ENCODE data around the gene GFM1. TPM values are rescaled to one million over a fixed set of nuclear protein-coding genes. Genes with fewer than 3 reads are reported as not detected.

Gene GFM1
- total and polyA plus RNA-seq, 2 of the 13 experiments (the other 11 are each of a cell fraction or from before 2014, with no cell fraction given) = 10.5 to 59.0 TPM

DNA sequence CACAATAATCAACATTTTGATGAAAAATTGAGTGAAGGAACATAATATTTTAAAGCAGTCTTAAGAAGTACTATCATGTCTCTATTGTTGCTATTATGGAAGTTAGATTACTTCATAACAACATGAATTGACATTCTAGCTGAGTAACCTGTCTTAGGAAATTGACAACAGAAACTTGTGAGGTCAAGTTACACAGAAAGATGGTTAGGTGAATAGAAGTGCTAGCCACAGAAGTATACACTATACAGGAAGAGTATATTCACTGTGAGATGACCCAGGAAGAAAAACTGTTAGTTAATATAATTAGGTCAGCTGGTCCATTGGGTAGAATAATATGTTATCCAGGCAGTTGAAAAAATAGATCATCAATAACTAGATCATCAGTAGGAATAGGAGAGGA lies 42.1 kb upstream of the GFM1 start:
- H3K9me3 ChIP-seq (ENCODE audit: low read length) = no peaks in the 10 kb centered on the region
- H3K36me3 ChIP-seq (replicated peaks in 1 of 2; ENCODE audit: control insufficient read depth in 1 of 2, insufficient read depth in 2 of 2, low read length in 2 of 2) = no peaks in the 10 kb centered on the region
- intact Hi-C loops (cut with micrococcal nuclease; ENCODE audit: unreplicated experiment) = no loop called here
- no peaks in the 10 kb centered on the region for H3K27me3 ChIP-seq (ENCODE audit: control insufficient read depth in 1 of 2, insufficient read depth in 2 of 2, low read length in 2 of 2)
- no peak overlapping the region for H2AFZ ChIP-seq (ENCODE audit: low read length)
- POLR2A ChIA-PET = no interaction called here
- TF ChIP-seq, protein P1, sequence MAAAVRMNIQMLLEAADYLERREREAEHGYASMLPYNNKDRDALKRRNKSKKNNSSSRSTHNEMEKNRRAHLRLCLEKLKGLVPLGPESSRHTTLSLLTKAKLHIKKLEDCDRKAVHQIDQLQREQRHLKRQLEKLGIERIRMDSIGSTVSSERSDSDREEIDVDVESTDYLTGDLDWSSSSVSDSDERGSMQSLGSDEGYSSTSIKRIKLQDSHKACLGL (CRISPR knock-in tag; IDR thresholded peaks at IDR 0.05) = no peak
- TF ChIP-seq ZFX (CRISPR knock-in tag; IDR thresholded peaks at IDR 0.05; ENCODE audit: low read depth) (no peak), HOXA3 (CRISPR knock-in tag; IDR thresholded peaks at IDR 0.05) (no peak), NFKBIZ (CRISPR knock-in tag; IDR thresholded peaks at IDR 0.05) (no peak)
- BruUV-seq (replicated peaks) = no TSS peak
- DNase-seq (ENCODE audit: low spot score) (no peak), FAIRE-seq (no peak), ATAC-seq (no peak)
- no peaks in the 10 kb centered on the region for H4K20me1 ChIP-seq (ENCODE audit: insufficient read depth, low read length)
- no peaks in the 10 kb centered on the region for H3K4me1 ChIP-seq (ENCODE audit: insufficient read depth, low read length)
- no peak overlapping the region for H3K27ac ChIP-seq (ENCODE audit: extremely low read length, insufficient read depth, low read length)
- no peaks in the 10 kb centered on the region for H3K79me2 ChIP-seq (ENCODE audit: insufficient read depth, low read length)
- H3K4me3 ChIP-seq (replicated peaks in 1 of 3; ENCODE audit: insufficient read depth in 1 of 3, low read depth in 2 of 3, low read length in 3 of 3) = no peak overlapping the region
- in situ Hi-C loops (cut with HindIII; ENCODE audit: extremely low pct_ligation_motif_present, low pct_unique_long_range_greater_than_20kb) = no loop called here
- CTCF ChIA-PET (ENCODE audit: low intra/inter-chr PET ratio, low total read pairs) = no interaction called here
- no peak overlapping the region for H3K4me2 ChIP-seq (ENCODE audit: low read depth, low read length)
- no peak overlapping the region for H3K9ac ChIP-seq (ENCODE audit: insufficient read depth, low read depth, low read length)

DNA sequence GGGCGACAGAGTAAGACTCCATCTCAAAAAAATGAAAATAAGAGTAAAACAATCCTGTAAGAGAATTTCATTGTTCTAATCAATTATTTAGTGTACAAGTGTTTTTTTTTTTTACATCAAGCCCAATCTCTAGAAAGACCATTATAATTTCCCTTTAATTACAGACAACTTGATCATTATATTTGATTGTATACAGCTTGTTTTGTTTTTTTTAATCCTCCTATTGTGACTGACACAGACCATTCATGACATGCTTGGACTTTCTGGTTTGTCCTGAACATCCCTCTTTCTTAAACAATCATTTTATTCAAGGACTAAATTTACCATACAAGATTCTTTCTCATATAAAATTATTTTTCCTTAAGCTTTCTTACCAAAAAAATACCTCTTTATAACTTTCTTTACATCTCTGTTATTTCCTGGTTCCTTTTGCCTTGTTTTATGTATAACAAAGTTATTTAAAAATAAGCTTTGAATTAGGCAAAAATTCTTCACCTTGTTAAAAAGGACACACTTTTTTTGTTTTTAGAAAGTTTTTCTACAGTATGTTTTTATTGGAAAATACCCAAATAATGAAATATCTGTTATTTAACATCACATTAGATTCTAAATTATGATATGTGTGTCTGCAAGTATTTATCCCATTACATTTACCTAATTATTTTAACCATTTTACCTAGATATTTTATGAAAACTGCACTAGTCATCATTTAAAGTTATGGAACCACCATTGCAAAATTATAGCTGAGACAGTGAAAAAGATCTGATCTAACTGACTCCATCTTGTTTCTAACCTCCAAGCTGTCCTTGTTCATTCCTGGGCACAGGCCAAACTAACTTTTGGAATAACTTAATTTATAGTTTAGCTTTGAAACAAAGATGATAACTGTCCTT lies 26.1 kb upstream of the GFM1 start:
- H3K27ac ChIP-seq (ENCODE audit: extremely low read length, insufficient read depth, low read length) = no peak overlapping the region
- H3K4me3 ChIP-seq (replicated peaks in 1 of 3; ENCODE audit: insufficient read depth in 1 of 3, low read depth in 2 of 3, low read length in 3 of 3) = no peak overlapping the region
- ChIA-PET CTCF (ENCODE audit: low intra/inter-chr PET ratio, low total read pairs) (no interaction called here), POLR2A (no interaction called here)
- in situ Hi-C loops (cut with HindIII; ENCODE audit: extremely low pct_ligation_motif_present, low pct_unique_long_range_greater_than_20kb) = no loop called here
- no peaks in the 10 kb centered on the region for H3K4me1 ChIP-seq (ENCODE audit: insufficient read depth, low read length)
- DNase-seq (ENCODE audit: low spot score) = no peak
- peaks cover 34% of the 10 kb centered on the region for H3K9me3 ChIP-seq (ENCODE audit: low read length)
- no peak for FAIRE-seq
- WGBS (ENCODE audit: low lambda C conversion rate) = 0% methylated on average over 1 of the region's 1 CpG
- H3K36me3 ChIP-seq (replicated peaks in 1 of 2; ENCODE audit: control insufficient read depth in 1 of 2, insufficient read depth in 2 of 2, low read length in 2 of 2) = no peaks in the 10 kb centered on the region
- BruUV-seq (replicated peaks) = no TSS peak
- no peak overlapping the region for H2AFZ ChIP-seq (ENCODE audit: low read length)
- no peak overlapping the region for H3K4me2 ChIP-seq (ENCODE audit: low read depth, low read length)
- H3K27me3 ChIP-seq (ENCODE audit: control insufficient read depth in 1 of 2, insufficient read depth in 2 of 2, low read length in 2 of 2) = no peaks in the 10 kb centered on the region
- H4K20me1 ChIP-seq (ENCODE audit: insufficient read depth, low read length) = no peaks in the 10 kb centered on the region
- no peak for ATAC-seq
- no peaks in the 10 kb centered on the region for H3K79me2 ChIP-seq (ENCODE audit: insufficient read depth, low read length)
- intact Hi-C loops (cut with micrococcal nuclease; ENCODE audit: unreplicated experiment) = no loop called here
- no peak for TF ChIP-seq SIX1 (CRISPR knock-in tag; IDR thresholded peaks at IDR 0.05; ENCODE audit: borderline replicate concordance)
- TF ChIP-seq MAFK (conservative IDR thresholded peaks at IDR 0.05 in 1 of 2, IDR thresholded peaks at IDR 0.05 in 1 of 2; ENCODE audit: low read length in 2 of 2) = peak; percentile 16 to 71; a peak in 2 of 4 replicates
- TF ChIP-seq MAFF (IDR thresholded peaks at IDR 0.05; ENCODE audit: low read depth, low read length) = peak; percentile 39; the same call in 1 of the 2 replicates
- TF ChIP-seq ZNF121 (CRISPR knock-in tag; IDR thresholded peaks at IDR 0.05) = no peak
- no peak for TF ChIP-seq ZIK1 (CRISPR knock-in tag; IDR thresholded peaks at IDR 0.05; ENCODE audit: borderline replicate concordance, low read depth)
- no peak overlapping the region for H3K9ac ChIP-seq (ENCODE audit: insufficient read depth, low read depth, low read length)
